Thyroid gland (tissue), 4 donors: ENCODE measurements around the gene ZNF423. TPM values are rescaled to one million over a fixed set of nuclear protein-coding genes. Genes with fewer than 3 reads are reported as not detected.

Experiments used
- DNase-seq, 2 donors: peaks; one replicate each; pipeline ENCODE4 v3.0.0-alpha.2; 2019
- H3K27ac ChIP-seq, 3 donors: fragments of 200-600 bp; sonication (generic); 1 replicate in 2 of 3; 2 replicates in 1 of 3; pipeline ENCODE4 v1.5.1; 2016 to 2019; ENCODE audit warnings: mild to moderate bottlenecking in 1 of 3, moderate library complexity in 1 of 3
- H3K27me3 ChIP-seq: fragments of 200-600 bp; sonication (generic); one replicate; pipeline ENCODE4 v1.5.1; 2019
- H3K36me3 ChIP-seq, 2 donors: fragments of 200-600 bp; sonication (generic); one replicate each; pipeline ENCODE4 v1.5.1; 2016 to 2019
- H3K4me1 ChIP-seq, 2 donors: fragments of 200-600 bp; sonication (generic); one replicate each; pipeline ENCODE4 v1.5.1; 2017 to 2019
- H3K4me3 ChIP-seq, 3 donors: fragments of 200-600 bp; sonication (generic); replicated peaks in 1 of 3; 1 replicate in 2 of 3; 2 replicates in 1 of 3; pipeline ENCODE4 v1.5.1; 2016; ENCODE audit warnings: mild to moderate bottlenecking in 1 of 3
- H3K9me3 ChIP-seq: fragments of 200-600 bp; sonication (generic); one replicate; pipeline ENCODE4 v1.5.1; 2017
- POLR2A ChIP-seq, 2 donors: fragments of 450-650 bp; IDR thresholded peaks; one replicate each; pipeline ENCODE4 v1.6.1; 2017; ENCODE audit warnings: antibody characterized with exemption in 2 of 2, mild to moderate bottlenecking in 2 of 2, moderate library complexity in 1 of 2
- WGBS, 2 donors: methylation state at CpG; one replicate each; pipeline ENCODE4 v1.1.5; 2017; 5-methylcytosine and 5-hydroxymethylcytosine counted together
- intact Hi-C: fragments of 100-400 bp; cut with DNase I; formaldehyde crosslinking; loops from one replicate; pipeline ENCODE4 v1.15.1; 2023
- total RNA-seq, 4 donors: library from RNA; depleted of rRNA; stranded (reverse); fragments of >200 nt; gene quantifications; one replicate each; pipeline ENCODE4 v1.2.3, GENCODE V29; 2016
- TF ChIP-seq, protein P1 (sequence below), 6 experiments: fragments of 200-600 bp in 3 of 6; fragments of 450-650 bp in 3 of 6; sonication (generic) in 3 of 6; IDR thresholded peaks; one replicate each; pipeline ENCODE4 v1.5.1; 2016 to 2019; ENCODE audit warnings: antibody characterized with exemption in 6 of 6, mild to moderate bottlenecking in 2 of 6, inconsistent platforms in 1 of 6, moderate library complexity in 1 of 6

The ZNF423 gene
- total RNA-seq, 4 donors from 2014 or later = 7.4 to 10.0 (median 8.5) TPM

- Histone ChIP-seq H3K27ac (no peak overlapping the region), H3K27me3 (no peaks in the 10 kb centered on the region), H3K4me1 (peaks cover 8 to 27% of the 10 kb centered on the region in 2 donors), H3K4me3 (no peak overlapping the region), H3K9me3 (no peaks in the 10 kb centered on the region), H3K36me3 (peaks cover 0 to 4% of the 10 kb centered on the region in 2 donors)
- WGBS, 2 donors = 59 to 71% methylated on average over 6 to 14 of the region's 15 CpGs
- DNase-seq = no peak
- intact Hi-C loops = no loop called here
- TF ChIP-seq, protein P1, sequence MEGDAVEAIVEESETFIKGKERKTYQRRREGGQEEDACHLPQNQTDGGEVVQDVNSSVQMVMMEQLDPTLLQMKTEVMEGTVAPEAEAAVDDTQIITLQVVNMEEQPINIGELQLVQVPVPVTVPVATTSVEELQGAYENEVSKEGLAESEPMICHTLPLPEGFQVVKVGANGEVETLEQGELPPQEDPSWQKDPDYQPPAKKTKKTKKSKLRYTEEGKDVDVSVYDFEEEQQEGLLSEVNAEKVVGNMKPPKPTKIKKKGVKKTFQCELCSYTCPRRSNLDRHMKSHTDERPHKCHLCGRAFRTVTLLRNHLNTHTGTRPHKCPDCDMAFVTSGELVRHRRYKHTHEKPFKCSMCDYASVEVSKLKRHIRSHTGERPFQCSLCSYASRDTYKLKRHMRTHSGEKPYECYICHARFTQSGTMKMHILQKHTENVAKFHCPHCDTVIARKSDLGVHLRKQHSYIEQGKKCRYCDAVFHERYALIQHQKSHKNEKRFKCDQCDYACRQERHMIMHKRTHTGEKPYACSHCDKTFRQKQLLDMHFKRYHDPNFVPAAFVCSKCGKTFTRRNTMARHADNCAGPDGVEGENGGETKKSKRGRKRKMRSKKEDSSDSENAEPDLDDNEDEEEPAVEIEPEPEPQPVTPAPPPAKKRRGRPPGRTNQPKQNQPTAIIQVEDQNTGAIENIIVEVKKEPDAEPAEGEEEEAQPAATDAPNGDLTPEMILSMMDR (IDR thresholded peaks at IDR 0.05) = no peak
- TF ChIP-seq POLR2A (IDR thresholded peaks at IDR 0.05) = no peak
These were observed 215.3 kb downstream of the ZNF423 start for GRCh38 chr16:49640581-49640980.

DNA sequence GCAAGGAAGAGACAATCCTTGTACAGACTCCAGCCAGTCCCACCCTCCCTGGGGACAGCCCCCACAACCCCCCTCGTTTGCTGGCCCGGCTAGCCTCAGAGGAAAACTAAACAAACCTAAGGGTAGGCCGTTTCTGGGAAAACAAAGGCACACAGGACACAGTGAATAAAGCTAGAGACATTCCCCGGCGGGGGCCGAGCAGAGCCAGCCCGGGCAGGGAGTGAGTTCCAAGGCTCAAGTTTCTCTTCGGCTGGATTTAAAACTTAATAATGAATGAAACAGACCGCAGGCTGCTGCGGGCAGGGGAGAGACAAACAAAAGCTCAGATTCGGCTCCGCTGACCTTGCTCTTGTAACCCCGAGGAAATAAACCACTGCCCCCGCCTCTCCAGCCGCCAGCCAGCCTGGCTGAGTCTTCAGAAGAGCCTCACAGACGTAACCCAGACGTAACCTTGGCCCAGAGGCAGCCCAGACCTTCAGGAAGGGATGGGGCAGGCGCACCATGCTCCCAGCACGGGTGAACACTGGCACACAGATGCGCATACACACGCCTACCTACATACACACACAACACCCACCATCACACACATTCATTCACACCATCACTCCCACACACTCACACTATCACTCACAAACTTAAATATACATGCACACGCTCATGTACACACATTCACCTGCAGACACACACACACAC, 216.0 kb downstream of the ZNF423 start:
- DNase-seq = peak in 1 of 2 donors; percentile 9
- no peaks in the 10 kb centered on the region for H3K9me3 ChIP-seq
- H3K4me1 ChIP-seq = peaks cover 8 to 27% of the 10 kb centered on the region in 2 donors
- peak overlapping the region in 1 of 3 donors; percentile 6 for H3K27ac ChIP-seq
- intact Hi-C loops = no loop called here
- no peak overlapping the region for H3K4me3 ChIP-seq
- 43 to 50% methylated on average over 22 of the region's 22 CpGs for WGBS, 2 donors
- H3K27me3 ChIP-seq = no peaks in the 10 kb centered on the region
- H3K36me3 ChIP-seq = peaks cover 0 to 4% of the 10 kb centered on the region in 2 donors
- no peak for TF ChIP-seq POLR2A (IDR thresholded peaks at IDR 0.05)
- TF ChIP-seq, protein P1 (IDR thresholded peaks at IDR 0.05) = no peak

DNA sequence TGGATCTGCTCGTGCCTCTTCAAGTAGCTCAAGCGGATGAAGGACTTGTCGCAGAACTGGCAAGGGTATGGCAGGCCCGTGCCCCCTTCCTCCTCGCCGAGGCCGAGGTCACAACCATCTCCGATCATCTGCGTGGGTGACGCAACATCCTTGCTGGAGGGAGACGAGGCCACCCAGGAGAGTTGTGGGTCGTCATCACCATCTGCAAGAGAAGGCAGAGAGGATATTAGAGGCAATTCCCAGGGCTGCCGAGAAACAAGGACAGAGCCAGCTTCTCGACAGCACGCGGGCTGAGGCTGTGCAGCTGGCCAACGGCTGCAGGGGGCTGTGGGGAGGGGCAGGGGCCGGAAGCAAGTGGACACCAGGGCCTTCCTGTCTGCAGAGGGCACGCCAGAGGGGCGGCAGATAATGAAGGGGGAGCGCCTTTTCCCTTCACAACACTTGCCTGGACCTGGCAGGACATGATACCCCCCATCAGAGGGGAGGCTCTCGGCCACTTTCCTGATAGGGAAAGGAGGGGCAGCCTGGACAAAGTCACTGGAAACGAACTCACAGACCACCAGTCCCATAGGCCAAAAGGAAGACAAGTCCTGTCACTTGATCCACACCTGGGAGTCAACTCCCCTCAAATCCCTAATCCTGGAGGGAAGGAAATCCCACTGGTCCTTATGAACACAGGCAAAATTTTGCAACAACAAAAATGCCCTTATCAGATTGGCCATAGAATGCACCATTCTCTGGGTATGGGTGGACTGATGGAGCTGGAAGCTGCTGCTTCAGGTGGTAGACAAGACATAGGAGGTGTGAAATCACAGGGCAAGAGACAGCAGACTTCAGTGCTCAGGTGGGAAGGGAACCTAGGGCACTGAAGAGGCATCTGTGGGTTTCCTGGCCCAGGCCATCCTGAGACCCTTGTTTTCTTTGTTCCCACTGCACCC, 217.0 kb downstream of the ZNF423 start:
- 43 to 45% methylated on average over 20 to 23 of the region's 23 CpGs for WGBS, 2 donors
- peak overlapping the region in 1 of 3 donors; percentile 6 for H3K27ac ChIP-seq
- intact Hi-C loops = no loop called here
- peaks cover 0 to 4% of the 10 kb centered on the region in 2 donors for H3K36me3 ChIP-seq
- no peaks in the 10 kb centered on the region for H3K27me3 ChIP-seq
- H3K4me3 ChIP-seq = no peak overlapping the region
- DNase-seq = no peak
- H3K4me1 ChIP-seq = peaks cover 8 to 27% of the 10 kb centered on the region in 2 donors
- no peaks in the 10 kb centered on the region for H3K9me3 ChIP-seq
- TF ChIP-seq POLR2A (IDR thresholded peaks at IDR 0.05) = no peak
- TF ChIP-seq, protein P1 (IDR thresholded peaks at IDR 0.05) = no peak

DNA sequence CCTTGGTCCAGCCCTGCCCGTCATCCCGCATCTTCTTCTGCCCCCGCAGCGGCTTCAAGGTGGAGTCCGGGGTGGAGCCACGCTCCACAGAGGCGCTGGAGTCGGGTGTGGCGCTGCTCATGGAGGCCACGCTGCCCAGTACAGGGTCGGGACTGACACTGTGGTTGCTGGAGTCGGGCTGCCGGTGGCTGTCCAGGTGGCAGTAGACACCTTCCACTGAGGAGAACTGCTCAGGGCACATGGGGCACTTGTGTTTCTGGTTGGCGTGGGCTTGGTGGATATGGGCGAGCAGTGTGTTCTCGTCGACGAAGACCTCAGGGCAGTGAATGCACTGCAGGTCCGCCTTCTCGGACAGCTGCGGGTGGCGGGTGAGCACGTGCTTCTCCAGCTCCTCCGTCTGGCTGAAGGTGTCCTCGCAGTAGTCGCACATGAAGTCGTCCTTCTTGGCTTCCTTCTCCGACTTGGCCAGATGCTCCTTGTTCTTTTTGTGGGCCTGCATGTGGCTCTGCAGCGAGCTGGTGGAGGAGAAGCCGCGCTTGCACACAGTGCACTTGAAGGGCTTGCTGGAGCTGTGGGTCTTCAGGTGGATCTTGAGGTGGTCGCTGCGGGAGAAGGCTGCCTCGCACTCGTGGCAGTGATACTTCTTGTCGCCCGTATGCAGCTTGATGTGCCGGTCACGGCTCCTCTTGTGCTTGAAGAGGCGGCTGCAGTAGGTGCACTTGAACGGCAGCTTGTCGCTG, 217.8 kb downstream of the ZNF423 start:
- H3K4me1 ChIP-seq = peaks cover 8 to 27% of the 10 kb centered on the region in 2 donors
- H3K27me3 ChIP-seq = no peaks in the 10 kb centered on the region
- peak; percentile 43 to 49 for DNase-seq
- TF ChIP-seq, protein P1 (IDR thresholded peaks at IDR 0.05) = no peak
- TF ChIP-seq POLR2A (IDR thresholded peaks at IDR 0.05) = no peak
- intact Hi-C loops = no loop called here
- WGBS, 2 donors = 50 to 77% methylated on average over 4 to 36 of the region's 42 CpGs
- H3K9me3 ChIP-seq = no peaks in the 10 kb centered on the region
- H3K36me3 ChIP-seq = peaks cover 0 to 4% of the 10 kb centered on the region in 2 donors
- no peak overlapping the region for H3K4me3 ChIP-seq
- H3K27ac ChIP-seq = no peak overlapping the region
